Skin epidermis (tissue), 12 donors: ENCODE measurements around the gene RSPH10B.
"Not testable (repeated sequence)": the region's sequence is repeated elsewhere in the genome, so short reads cannot be mapped to it uniquely, and the experiment has no call there.

Experiments used
- H3K27ac ChIP-seq, 21 experiments: fragments of 200-600 bp; sonication (generic) in 11 of 21; one replicate each; pipeline ENCODE4 v1.5.0; 2020; ENCODE audit warnings: mild to moderate bottlenecking in 3 of 21, inconsistent platforms in 2 of 21, moderate library complexity in 2 of 21
- H3K4me3 ChIP-seq, 7 experiments: fragments of 200-600 bp; sonication (generic) in 2 of 7; one replicate each; pipeline ENCODE4 v1.5.0; 2020; ENCODE audit warnings: inconsistent platforms in 2 of 7, mild to moderate bottlenecking in 2 of 7, moderate library complexity in 1 of 7

Gene RSPH10B

GRCh38 chr7:5931250-5931649, 39.2 kb downstream of the RSPH10B start:
- H3K27ac ChIP-seq, H3K4me3 ChIP-seq: not testable (repeated sequence)

GRCh38 chr7:5930290-5930689, 40.2 kb downstream of the RSPH10B start:
- not testable (repeated sequence) for H3K4me3 ChIP-seq, H3K27ac ChIP-seq

- not testable (repeated sequence) for H3K27ac ChIP-seq, H3K4me3 ChIP-seq
These were observed 44.1 kb downstream of the RSPH10B start for GRCh38 chr7:5926263-5926870.

GRCh38 chr7:5924630-5925029, 45.9 kb downstream of the RSPH10B start:
- not testable (repeated sequence) for H3K27ac ChIP-seq, H3K4me3 ChIP-seq

GRCh38 chr7:5924180-5924579, 46.3 kb downstream of the RSPH10B start:
- not testable (repeated sequence) for H3K27ac ChIP-seq, H3K4me3 ChIP-seq

GRCh38 chr7:5916529-5916928, 54.0 kb downstream of the RSPH10B start:
- H3K4me3 ChIP-seq, H3K27ac ChIP-seq: not testable (repeated sequence)

GRCh38 chr7:5908835-5909234, 61.7 kb downstream of the RSPH10B start:
- H3K27ac ChIP-seq, H3K4me3 ChIP-seq: not testable (repeated sequence)

GRCh38 chr7:5904726-5905125, 65.8 kb downstream of the RSPH10B start:
- not testable (repeated sequence) for H3K27ac ChIP-seq, H3K4me3 ChIP-seq

GRCh38 chr7:5903002-5903401, 67.5 kb downstream of the RSPH10B start:
- not testable (repeated sequence) for H3K4me3 ChIP-seq, H3K27ac ChIP-seq

- H3K27ac ChIP-seq = peak within 1 kb of the TSS in 16 of 21 experiments; percentile 37 to 83 (median 70)
- peak within 1 kb of the TSS; percentile 33 to 47 (median 34) for H3K4me3 ChIP-seq
These were observed 71.8 kb downstream of the RSPH10B start, which contains the start of gene CCZ1 for GRCh38 chr7:5898480-5899224. CCZ1 (plus strand) TSS chr7:5898733; CDS start chr7:5898800, 67 bp downstream.

GRCh38 chr7:5897369-5897919, 73.0 kb downstream of the RSPH10B start:
- not testable (repeated sequence) for H3K4me3 ChIP-seq, H3K27ac ChIP-seq

GRCh38 chr7:5892498-5892897, 78.0 kb downstream of the RSPH10B start:
- H3K27ac ChIP-seq = no peak overlapping the region
- H3K4me3 ChIP-seq = no peak overlapping the region

- H3K27ac ChIP-seq, H3K4me3 ChIP-seq: not testable (repeated sequence)
These were observed 80.2 kb downstream of the RSPH10B start for GRCh38 chr7:5890244-5890643.

GRCh38 chr7:5888021-5888420, 82.5 kb downstream of the RSPH10B start:
- not testable (repeated sequence) for H3K27ac ChIP-seq

GRCh38 chr7:5884431-5884830, 86.1 kb downstream of the RSPH10B start:
- H3K27ac ChIP-seq = not testable (repeated sequence)

More at GRCh38 chr7:5888021-5888420, 82.5 kb downstream of the RSPH10B start:
- H3K4me3 ChIP-seq = not testable (repeated sequence)

GRCh38 chr7:5880106-5880505, 90.4 kb downstream of the RSPH10B start:
- not testable (repeated sequence) for H3K4me3 ChIP-seq, H3K27ac ChIP-seq

More at GRCh38 chr7:5884431-5884830, 86.1 kb downstream of the RSPH10B start:
- H3K4me3 ChIP-seq = not testable (repeated sequence)

- not testable (repeated sequence) for H3K27ac ChIP-seq, H3K4me3 ChIP-seq
These were observed 90.9 kb downstream of the RSPH10B start for GRCh38 chr7:5879591-5879990.
